Measurements from ENCODE around the gene KCNQ1. TPM values are rescaled to one million over a fixed set of nuclear protein-coding genes. Genes with fewer than 3 reads are reported as not detected.

KCNQ1 gene
- total RNA-seq, 1 experiment from 2014 or later = 10.7 TPM

- Histone ChIP-seq H3K4me3 (replicated peaks in 1 of 2; ENCODE audit: low read depth in 1 of 2, low read length in 2 of 2) (no peak overlapping the region), H3K27me3 (ENCODE audit: insufficient read depth, low read length) (no peaks in the 10 kb centered on the region), H3K9ac (ENCODE audit: low read length) (peak overlapping the region; percentile 72), H3K27ac (ENCODE audit: low read depth, low read length) (peak overlapping the region; percentile 75; the same call in 1 of the 2 replicates), H3K4me2 (ENCODE audit: low read length) (peak overlapping the region; percentile 99), H3K79me2 (ENCODE audit: insufficient read depth, low read length) (no peaks in the 10 kb centered on the region), H4K20me1 (ENCODE audit: insufficient read depth) (no peaks in the 10 kb centered on the region), H3K4me1 (ENCODE audit: control insufficient read depth in 1 of 2, insufficient read depth in 2 of 2, low read length in 2 of 2) (peaks cover 31 to 60% of the 10 kb centered on the region in 2 experiments), H3K36me3 (ENCODE audit: control insufficient read depth in 1 of 2, insufficient read depth in 2 of 2, low read length in 2 of 2) (no peaks in the 10 kb centered on the region), H3K9me3 (ENCODE audit: control insufficient read depth in 1 of 2, insufficient read depth in 1 of 2, low read depth in 1 of 2, low read length in 2 of 2) (no peaks in the 10 kb centered on the region), H2AFZ (ENCODE audit: low read depth, low read length, poor library complexity, severe bottlenecking) (no peak overlapping the region), H3K9me2 (ENCODE audit: insufficient read depth) (no peaks in the 10 kb centered on the region)
- ATAC-seq (no peak), DNase-seq (ENCODE audit: low read depth, low spot score) (no peak)
- RAD21 ChIA-PET (ENCODE audit: low non-redundant PET in 1 of 2, low total read pairs in 2 of 2, uncharacterized antibody in 2 of 2, unreplicated experiment in 2 of 2) = interaction anchor here (1.5 to 6.4 kb wide), 3 partner anchors 40 to 356 kb away, joined by 4 to 85 read pairs (median 47); partner anchors contain the start of gene PHLDA2 (in 1 of the 2)
- BruUV-seq (replicated peaks) = no TSS peak
- POLR2A ChIA-PET = interaction anchor here (0.7 to 5.0 kb wide), 5 partner anchors 26 to 356 kb away, joined by 3 to 50 read pairs (median 20); partner anchors contain the start of genes KCNQ1OT1 and PHLDA2
- CTCF ChIA-PET = interaction anchor here (1.0 to 13.7 kb wide), 5 partner anchors 13 to 357 kb away, joined by 3 to 337 read pairs (median 32); partner anchors contain the start of gene PHLDA2
- intact Hi-C loops (cut with micrococcal nuclease) = loop anchor here (2.0 kb wide), 1 partner anchor 197 kb away; no protein-coding TSS in a partner anchor
- TF ChIP-seq POLR2A (IDR thresholded peaks at IDR 0.05; ENCODE audit: borderline replicate concordance, extremely low read depth, insufficient read depth, insufficient read length) (no peak), SRF (IDR thresholded peaks at IDR 0.05; ENCODE audit: low read depth) (no peak), MAX (IDR thresholded peaks at IDR 0.05) (no peak), EZH2phosphoT487 (IDR thresholded peaks at IDR 0.05; ENCODE audit: borderline replicate concordance) (no peak), ZFX (IDR thresholded peaks at IDR 0.05) (peak; percentile 24; the same call in 1 of the 2 replicates), SIN3A (IDR thresholded peaks at IDR 0.05; ENCODE audit: low read depth) (no peak), EGR1 (IDR thresholded peaks at IDR 0.05; ENCODE audit: low read depth) (no peak), TCF7L2 (IDR thresholded peaks at IDR 0.05; ENCODE audit: borderline replicate concordance, extremely low read depth, insufficient read depth, insufficient read length) (no peak)
Observed at GRCh38 chr11:2889362-2890273, 444.8 kb downstream of the KCNQ1 start.
